Colonic mucosa (tissue), 4 donors: Measurements from ENCODE around the gene CIPC. TPM values are rescaled to one million over a fixed set of nuclear protein-coding genes. Genes with fewer than 3 reads are reported as not detected.
A peak's percentile ranks its signal among the peaks of the same experiment; 100 is the strongest.

Experiments used
- DNase-seq: peaks from one replicate; pipeline ENCODE4 v3.0.0-alpha.2; 2020
- H3K27ac ChIP-seq: fragments of 200-600 bp; one replicate; pipeline ENCODE4 v1.8.0; 2021
- H3K27me3 ChIP-seq: fragments of 200-600 bp; one replicate; pipeline ENCODE4 v1.8.0; 2021
- H3K36me3 ChIP-seq: fragments of 200-600 bp; one replicate; pipeline ENCODE4 v1.8.0; 2021
- H3K4me1 ChIP-seq: fragments of 200-600 bp; one replicate; pipeline ENCODE4 v1.8.0; 2021; ENCODE audit warnings: mild to moderate bottlenecking
- H3K4me3 ChIP-seq: fragments of 200-600 bp; one replicate; pipeline ENCODE4 v1.8.0; 2021
- H3K9ac ChIP-seq, 2 donors: one replicate each; pipeline ENCODE4 v1.7.0; 2013; ENCODE audit warnings: control low read depth in 2 of 2, low read depth in 2 of 2, low read length in 2 of 2
- H3K9me3 ChIP-seq: fragments of 200-600 bp; one replicate; pipeline ENCODE4 v1.8.0; 2021
- CTCF ChIP-seq: fragments of 200-600 bp; IDR thresholded peaks from one replicate; pipeline ENCODE4 v1.8.0; 2022; ENCODE audit warnings: antibody characterized with exemption, mild to moderate bottlenecking
- intact Hi-C: fragments of 100-400 bp; cut with DNase I; formaldehyde crosslinking; loops from one replicate; pipeline ENCODE4 v1.14.1; 2022
- total RNA-seq, 2 donors: library from RNA; stranded (reverse); fragmentation: NEBNext Ultra II Directional in 1 of 2; extraction: Animal tissue kit (Norgen Biotek cat#: 25700) in 1 of 2; gene quantifications; one replicate each; pipeline ENCODE4 v1.2.1, GENCODE V29; 2021
- donor health status: healthy.
- donor health status: DM: no; HTN: no; CAD: no.
- donor health status: DM: no; HTN: no; CAD: no.

Gene CIPC
- total RNA-seq, 2 donors from 2014 or later: 18.2 to 38.4 TPM

DNA sequence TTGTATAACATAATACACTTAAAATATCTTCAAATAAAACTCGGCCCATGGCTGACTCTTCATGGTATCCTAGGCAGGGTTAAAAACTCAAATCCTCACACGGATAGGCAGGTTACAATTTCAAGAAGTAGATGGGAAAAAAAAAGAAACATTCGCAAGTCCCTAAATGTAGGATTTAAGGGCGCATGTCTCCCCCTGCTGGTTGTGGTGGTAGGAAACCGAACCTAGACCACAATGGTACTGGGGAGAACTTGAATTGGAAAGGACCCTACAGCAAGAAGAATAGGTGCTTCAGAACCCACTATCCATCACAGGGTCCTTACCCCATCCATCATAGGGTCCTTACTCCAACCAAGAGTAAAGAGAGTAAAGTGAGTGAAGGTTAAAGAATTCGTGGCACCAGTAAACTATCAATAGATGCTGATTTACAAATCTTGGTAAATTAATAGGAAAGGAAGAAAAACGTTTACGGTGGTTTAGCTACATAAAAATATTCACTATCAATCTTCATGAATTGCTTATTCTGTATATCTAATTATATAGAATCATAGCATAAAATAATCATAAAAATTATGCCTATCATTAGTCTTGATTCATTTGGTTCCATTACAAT, 3.3 kb upstream of the CIPC start:
- H3K36me3 ChIP-seq: no peaks in the 10 kb centered on the region
- H3K9ac ChIP-seq: no peak overlapping the region
- peaks cover 2% of the 10 kb centered on the region for H3K4me1 ChIP-seq
- TF ChIP-seq CTCF: peak; percentile 69
- no peaks in the 10 kb centered on the region for H3K9me3 ChIP-seq
- H3K27me3 ChIP-seq: no peaks in the 10 kb centered on the region
- DNase-seq: peak; percentile 86
- H3K4me3 ChIP-seq: no peak overlapping the region
- intact Hi-C loops: no loop called here
- no peak overlapping the region for H3K27ac ChIP-seq

- Histone ChIP-seq H3K27ac (peak overlapping the region; percentile 98), H3K9ac (peak overlapping the region; percentile 89 to 90), H3K4me3 (peak overlapping the region; percentile 70), H3K27me3 (no peaks in the 10 kb centered on the region), H3K9me3 (no peaks in the 10 kb centered on the region), H3K36me3 (no peaks in the 10 kb centered on the region), H3K4me1 (peaks cover 14% of the 10 kb centered on the region)
- no peak for DNase-seq
- TF ChIP-seq CTCF: no peak
- intact Hi-C loops: no loop called here
Observed at GRCh38 chr14:77097006-77097699, 905 bp upstream of the CIPC start.

GRCh38 chr14:77098529-77099353, 683 bp downstream of the CIPC start:
- intact Hi-C loops: no loop called here
- Histone ChIP-seq H3K9ac (peak overlapping the region; percentile 98 to 99), H3K4me3 (peak overlapping the region; percentile 70), H3K27me3 (no peaks in the 10 kb centered on the region), H3K9me3 (no peaks in the 10 kb centered on the region), H3K36me3 (no peaks in the 10 kb centered on the region), H3K4me1 (peaks cover 14% of the 10 kb centered on the region), H3K27ac (peak overlapping the region; percentile 98)
- peak; percentile 47 for DNase-seq
- TF ChIP-seq CTCF: no peak

DNA sequence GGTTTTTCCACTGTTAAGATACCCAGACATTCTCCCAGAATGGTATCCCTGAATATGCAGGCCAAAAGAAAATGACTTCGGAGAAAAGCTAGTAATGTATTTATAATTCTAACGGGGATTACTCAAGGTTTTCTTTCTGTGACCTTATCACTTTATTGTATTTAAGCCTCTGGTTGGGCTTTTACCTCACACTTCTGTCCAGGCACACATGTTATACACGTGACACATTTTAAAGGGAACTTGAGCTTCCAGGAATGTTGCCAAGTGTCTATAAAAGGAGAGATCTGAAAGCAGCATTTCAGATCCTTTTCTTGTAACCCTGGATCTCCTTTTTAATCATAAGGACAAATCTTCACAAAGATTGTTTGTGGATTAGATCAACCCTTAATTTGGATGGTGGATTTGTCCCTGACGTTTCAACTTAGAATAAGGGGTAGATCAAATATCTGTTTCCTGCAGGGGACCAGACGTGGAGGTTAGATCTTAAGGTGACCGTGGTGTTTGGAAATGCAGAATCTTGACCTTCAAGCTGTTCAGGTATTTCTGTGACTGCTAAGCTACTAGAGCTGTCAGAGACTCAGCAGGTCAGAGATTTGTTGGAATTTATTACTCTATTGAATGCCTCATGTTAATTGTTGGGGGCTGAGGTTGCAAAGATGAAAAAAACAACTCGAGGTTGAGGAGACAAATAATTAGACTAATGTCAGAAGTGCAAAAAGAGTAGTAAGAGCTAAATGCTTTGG, 1.5 kb downstream of the CIPC start:
- TF ChIP-seq CTCF: no peak
- peaks cover 14% of the 10 kb centered on the region for H3K4me1 ChIP-seq
- H3K9me3 ChIP-seq: no peaks in the 10 kb centered on the region
- H3K27me3 ChIP-seq: no peaks in the 10 kb centered on the region
- intact Hi-C loops: no loop called here
- peak overlapping the region; percentile 98 for H3K27ac ChIP-seq
- peak overlapping the region in 1 of 2 donors; percentile 98 for H3K9ac ChIP-seq
- H3K36me3 ChIP-seq: no peaks in the 10 kb centered on the region
- peak; percentile 50 for DNase-seq
- peak overlapping the region; percentile 70 for H3K4me3 ChIP-seq

GRCh38 chr14:77100961-77101360, 2.9 kb downstream of the CIPC start:
- H3K27me3 ChIP-seq: no peaks in the 10 kb centered on the region
- no peaks in the 10 kb centered on the region for H3K36me3 ChIP-seq
- no peak for TF ChIP-seq CTCF
- H3K9me3 ChIP-seq: no peaks in the 10 kb centered on the region
- no peak for DNase-seq
- intact Hi-C loops: no loop called here
- H3K9ac ChIP-seq: peak overlapping the region in 1 of 2 donors; percentile 42
- no peak overlapping the region for H3K4me3 ChIP-seq
- H3K4me1 ChIP-seq: peaks cover 14% of the 10 kb centered on the region
- peak overlapping the region; percentile 98 for H3K27ac ChIP-seq
